ENCODE measurements around the gene STX4. TPM values are rescaled to one million over a fixed set of nuclear protein-coding genes. Genes with fewer than 3 reads are reported as not detected.
A peak's percentile ranks its signal among the peaks of the same experiment; 100 is the strongest.

Gene STX4, protein sequence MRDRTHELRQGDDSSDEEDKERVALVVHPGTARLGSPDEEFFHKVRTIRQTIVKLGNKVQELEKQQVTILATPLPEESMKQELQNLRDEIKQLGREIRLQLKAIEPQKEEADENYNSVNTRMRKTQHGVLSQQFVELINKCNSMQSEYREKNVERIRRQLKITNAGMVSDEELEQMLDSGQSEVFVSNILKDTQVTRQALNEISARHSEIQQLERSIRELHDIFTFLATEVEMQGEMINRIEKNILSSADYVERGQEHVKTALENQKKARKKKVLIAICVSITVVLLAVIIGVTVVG
- total RNA-seq: 10 to 100 TPM; 31.8 to 53.8 (median 38.6) TPM
- polyA plus RNA-seq: 10 to 100 TPM; 76.9 to 89.2 TPM
- long read RNA-seq, donor 1, transcript STX4-201 (11 exons, 1,481 nt): major isoform, 20 of 32 reads
- long read RNA-seq, donor 1, partial matches to known transcripts: 3 of 32 reads
- long read RNA-seq, donor 1, other reads (novel, unspliced or antisense): 5 of 32 reads
- long read RNA-seq, donor 2, transcript STX4-201 (11 exons, 1,481 nt): major isoform, 28 of 38 reads
- long read RNA-seq, donor 2, partial matches to known transcripts: 1 of 38 reads
- long read RNA-seq, donor 2, other reads (novel, unspliced or antisense): 7 of 38 reads
- long read RNA-seq, donor 3, transcript STX4-201 (11 exons, 1,481 nt): major isoform, 13 of 22 reads
- long read RNA-seq, donor 3, partial matches to known transcripts: 1 of 22 reads
- long read RNA-seq, donor 3, other reads (novel, unspliced or antisense): 8 of 22 reads

- peak; percentile 92 to 98 (median 96) for ATAC-seq
- Histone ChIP-seq H3K27ac (peak within 1 kb of the TSS; percentile 90 to 99 (median 96)), H3K36me3 (peaks cover 0 to 38% (median 10%) of the 10 kb centered on the region in 9 donors), H3K9me3 (no peaks in the 10 kb centered on the region), H3K4me1 (peaks cover 0 to 40% (median 20%) of the 10 kb centered on the region in 9 donors), H3K27me3 (no peaks in the 10 kb centered on the region), H3K4me3 (peak within 1 kb of the TSS; percentile 74 to 96 (median 90))
- DNase-seq: peak; percentile 98 to 99
- TF ChIP-seq, protein P1, sequence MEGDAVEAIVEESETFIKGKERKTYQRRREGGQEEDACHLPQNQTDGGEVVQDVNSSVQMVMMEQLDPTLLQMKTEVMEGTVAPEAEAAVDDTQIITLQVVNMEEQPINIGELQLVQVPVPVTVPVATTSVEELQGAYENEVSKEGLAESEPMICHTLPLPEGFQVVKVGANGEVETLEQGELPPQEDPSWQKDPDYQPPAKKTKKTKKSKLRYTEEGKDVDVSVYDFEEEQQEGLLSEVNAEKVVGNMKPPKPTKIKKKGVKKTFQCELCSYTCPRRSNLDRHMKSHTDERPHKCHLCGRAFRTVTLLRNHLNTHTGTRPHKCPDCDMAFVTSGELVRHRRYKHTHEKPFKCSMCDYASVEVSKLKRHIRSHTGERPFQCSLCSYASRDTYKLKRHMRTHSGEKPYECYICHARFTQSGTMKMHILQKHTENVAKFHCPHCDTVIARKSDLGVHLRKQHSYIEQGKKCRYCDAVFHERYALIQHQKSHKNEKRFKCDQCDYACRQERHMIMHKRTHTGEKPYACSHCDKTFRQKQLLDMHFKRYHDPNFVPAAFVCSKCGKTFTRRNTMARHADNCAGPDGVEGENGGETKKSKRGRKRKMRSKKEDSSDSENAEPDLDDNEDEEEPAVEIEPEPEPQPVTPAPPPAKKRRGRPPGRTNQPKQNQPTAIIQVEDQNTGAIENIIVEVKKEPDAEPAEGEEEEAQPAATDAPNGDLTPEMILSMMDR (IDR thresholded peaks at IDR 0.05): peak in 1 of 9 donors; percentile 13
- WGBS, 2 donors: 0 to 1% methylated on average over 75 of the region's 75 CpGs
- intact Hi-C loops (cut with DNase I): loop anchor here in 8 of 10 donors (1.0 to 10.0 kb wide), 13 partner anchors 36 to 426 kb away; partner anchors contain the start of genes ZNF646 (in 7 of the 8), ZNF668 (in 7 of the 8), HSD3B7 (in 3 of the 8) and ARMC5 (in 1 of the 8)
Measured at GRCh38 chr16:31032736-31033708, at the start of gene STX4. Gene STX4 (plus strand): TSS chr16:31033558. CDS start chr16:31033806, 248 bp downstream.

DNA sequence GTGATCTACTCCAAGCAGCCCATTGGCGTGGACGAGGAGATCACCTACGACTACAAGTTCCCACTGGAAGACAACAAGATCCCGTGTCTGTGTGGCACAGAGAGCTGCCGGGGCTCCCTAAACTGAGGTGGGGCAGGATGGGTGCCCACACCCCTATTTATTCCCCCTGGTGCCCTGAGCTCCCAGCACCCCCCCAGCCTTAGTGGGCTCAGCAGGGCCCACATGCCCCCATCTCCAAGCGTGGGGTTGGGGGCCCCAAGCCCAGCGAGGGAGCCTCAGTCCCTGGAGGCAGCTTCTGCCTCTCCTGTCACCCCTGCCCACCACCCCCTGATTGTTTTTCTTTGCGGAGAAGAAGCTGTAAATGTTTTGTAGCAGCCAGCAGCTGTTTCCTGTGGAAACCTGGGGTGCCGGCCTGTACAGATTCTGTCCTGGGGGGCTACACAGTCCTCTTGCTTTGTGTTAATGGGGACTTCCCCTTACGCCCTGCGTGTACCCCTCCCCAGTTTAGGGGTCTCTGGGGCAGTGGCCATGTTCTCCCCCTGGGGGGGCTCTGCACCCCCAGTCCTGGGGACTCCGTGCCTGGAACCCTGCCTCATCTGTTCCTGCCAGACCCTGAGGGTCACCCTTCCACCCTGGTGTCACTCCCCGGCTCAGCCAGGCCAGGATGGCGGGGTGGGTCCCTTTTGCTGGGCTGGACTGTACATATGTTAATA is 49.3 kb upstream of the STX4 start:
- ATAC-seq: peak in 1 of 8 donors; percentile 4
- WGBS, 2 donors: 82 to 83% methylated on average over 14 of the region's 14 CpGs
- H3K9me3 ChIP-seq: no peaks in the 10 kb centered on the region
- H3K36me3 ChIP-seq: peaks cover 0 to 78% (median 10%) of the 10 kb centered on the region in 9 donors
- TF ChIP-seq, protein P1 (IDR thresholded peaks at IDR 0.05): no peak
- no peaks in the 10 kb centered on the region for H3K27me3 ChIP-seq
- peaks cover 8 to 19% (median 14%) of the 10 kb centered on the region in 9 donors for H3K4me1 ChIP-seq
- DNase-seq: no peak
- no peak overlapping the region for H3K4me3 ChIP-seq
- peak overlapping the region in 1 of 10 donors; percentile 64 for H3K27ac ChIP-seq
- intact Hi-C loops (cut with DNase I): loop anchor here (2.0 to 10.0 kb wide), 17 partner anchors 48 to 891 kb away; partner anchors contain the start of genes ZNF843 (in 6 of the 10), STX4 (in 2 of the 10), VKORC1 (in 2 of the 10) and ZNF267 (in 2 of the 10)

GRCh38 chr16:30984669-30985400 is 48.5 kb upstream of the STX4 start, which contains the start of gene HSD3B7:
Gene HSD3B7 (plus strand): TSS chr16:30985207. CDS start chr16:30985659, 452 bp downstream.
- peaks cover 0 to 71% (median 5%) of the 10 kb centered on the region in 9 donors for H3K36me3 ChIP-seq
- H3K4me3 ChIP-seq: peak within 1 kb of the TSS; percentile 12 to 64 (median 58)
- peaks cover 8 to 20% (median 14%) of the 10 kb centered on the region in 9 donors for H3K4me1 ChIP-seq
- peak within 1 kb of the TSS in 8 of 10 donors; percentile 37 to 82 (median 72) for H3K27ac ChIP-seq
- WGBS, 2 donors: 27 to 34% methylated on average over 21 to 24 of the region's 24 CpGs
- H3K9me3 ChIP-seq: no peaks in the 10 kb centered on the region
- TF ChIP-seq, protein P1 (IDR thresholded peaks at IDR 0.05): peak; percentile 94 to 98 (median 97)
- intact Hi-C loops (cut with DNase I): loop anchor here (1.0 to 10.0 kb wide), 23 partner anchors 42 to 890 kb away; partner anchors contain the start of genes ZNF843 (in 8 of the 10), STX4 (in 4 of the 10), ZNF646 (in 3 of the 10) and ZNF668 (in 3 of the 10)
- ATAC-seq (peak; percentile 84 to 94 (median 93)), DNase-seq (peak; percentile 91 to 92)
- H3K27me3 ChIP-seq: no peaks in the 10 kb centered on the region
